HG02763 (cell line): ENCODE results near the gene UBXN7.
"Not testable (repeated sequence)": the region's sequence is repeated elsewhere in the genome, so short reads cannot be mapped to it uniquely, and the experiment has no call there.

Source experiments
- ATAC-seq: cut with Tn5 transposase; IDR thresholded peaks from one replicate; pipeline ENCODE4 v1.9.1; 2021; ENCODE audit warnings: mild to moderate bottlenecking, moderate library complexity; ENCODE audit not compliant: unreplicated experiment

The UBXN7 gene

GRCh38 chr3:196320137-196320536 is 112.1 kb downstream of the UBXN7 start:
- ATAC-seq = no peak

DNA sequence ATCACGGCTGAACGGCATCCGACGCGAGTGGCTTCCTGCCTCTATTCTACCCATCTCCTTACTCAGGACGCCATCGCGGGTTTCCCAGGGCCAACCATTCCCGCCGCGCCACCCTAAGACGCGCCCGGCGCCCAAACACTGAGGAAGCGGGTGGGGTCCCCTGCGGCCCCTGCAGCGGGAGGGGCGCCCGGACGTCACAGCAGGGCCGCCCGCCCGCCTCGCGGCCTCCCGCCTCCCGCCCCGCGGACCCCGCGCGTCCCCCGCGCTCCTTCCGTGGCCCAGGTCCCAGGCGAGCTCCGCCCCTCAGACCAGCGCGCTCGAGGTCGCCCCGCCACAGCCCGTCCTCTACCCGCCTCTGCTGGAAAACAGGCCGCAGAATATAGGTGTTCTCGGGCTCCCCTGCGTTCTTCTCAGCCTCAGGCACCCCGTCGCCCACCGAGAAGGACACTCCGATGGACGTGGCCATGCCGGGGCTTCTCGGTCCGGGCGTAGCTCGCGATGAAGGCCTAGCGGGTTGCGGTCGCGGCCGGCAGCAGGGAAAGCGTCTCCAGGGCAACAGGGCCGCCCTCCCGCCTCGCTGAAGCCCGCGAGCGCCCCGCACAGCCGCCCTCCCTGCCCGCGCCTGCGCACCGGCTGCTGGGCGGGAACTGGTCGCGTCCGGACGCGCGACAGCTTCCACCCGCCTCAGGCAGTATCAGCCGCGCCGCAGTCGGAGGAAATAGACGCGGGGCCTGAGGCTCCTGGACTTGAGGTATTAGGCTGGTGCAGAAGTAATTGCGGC is 114.3 kb downstream of the UBXN7 start, which contains the start of gene DYNLT2B:
Gene DYNLT2B (minus strand): TSS at position 554 of the 781 bp plus-strand sequence. CDS start 88 bp downstream, at position 466.
- ATAC-seq = peak; percentile 85

GRCh38 chr3:196316799-196317686 is 115.2 kb downstream of the UBXN7 start:
- ATAC-seq = not testable (repeated sequence)

- no peak for ATAC-seq
Observed at GRCh38 chr3:196315821-196316220, 116.4 kb downstream of the UBXN7 start.

- ATAC-seq = no peak
Observed at GRCh38 chr3:196314597-196314996, 117.6 kb downstream of the UBXN7 start.

- ATAC-seq = not testable (repeated sequence)
Observed at GRCh38 chr3:196314086-196314485, 118.1 kb downstream of the UBXN7 start.

- ATAC-seq = not testable (repeated sequence)
Observed at GRCh38 chr3:196302960-196303359, 129.3 kb downstream of the UBXN7 start.

GRCh38 chr3:196302551-196302950 is 129.7 kb downstream of the UBXN7 start:
- not testable (repeated sequence) for ATAC-seq

DNA sequence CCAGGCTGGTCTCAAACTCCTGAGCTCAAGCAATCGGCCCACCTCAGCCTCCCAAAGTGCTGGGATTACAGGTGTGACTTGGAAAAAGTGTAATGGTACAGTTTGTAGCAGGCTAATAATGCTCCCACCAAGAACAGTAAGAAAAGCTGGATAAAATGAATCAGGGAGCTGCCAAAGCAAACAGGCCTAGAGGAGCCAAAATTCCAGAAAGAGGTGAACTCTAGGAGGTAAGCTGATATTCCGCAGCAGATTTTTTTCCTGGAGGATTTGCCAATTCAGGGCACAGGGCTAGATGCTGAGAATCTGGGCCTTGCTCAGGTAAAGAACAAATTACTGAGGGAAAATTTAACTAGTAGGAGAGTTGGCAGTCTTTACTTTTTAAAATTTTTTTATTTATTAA is 133.7 kb downstream of the UBXN7 start:
- ATAC-seq = no peak
